ENCODE results near the gene INSRR. TPM values are rescaled to one million over a fixed set of nuclear protein-coding genes. Genes with fewer than 3 reads are reported as not detected.
A peak's percentile ranks its signal among the peaks of the same experiment; 100 is the strongest.

Gene INSRR
- total and polyA plus RNA-seq, 9 of the 15 experiments (the other 6 are each of a cell fraction or from before 2014, with no cell fraction given): 0.03 to 0.18 (median 0.06) TPM; not detected in 3

DNA sequence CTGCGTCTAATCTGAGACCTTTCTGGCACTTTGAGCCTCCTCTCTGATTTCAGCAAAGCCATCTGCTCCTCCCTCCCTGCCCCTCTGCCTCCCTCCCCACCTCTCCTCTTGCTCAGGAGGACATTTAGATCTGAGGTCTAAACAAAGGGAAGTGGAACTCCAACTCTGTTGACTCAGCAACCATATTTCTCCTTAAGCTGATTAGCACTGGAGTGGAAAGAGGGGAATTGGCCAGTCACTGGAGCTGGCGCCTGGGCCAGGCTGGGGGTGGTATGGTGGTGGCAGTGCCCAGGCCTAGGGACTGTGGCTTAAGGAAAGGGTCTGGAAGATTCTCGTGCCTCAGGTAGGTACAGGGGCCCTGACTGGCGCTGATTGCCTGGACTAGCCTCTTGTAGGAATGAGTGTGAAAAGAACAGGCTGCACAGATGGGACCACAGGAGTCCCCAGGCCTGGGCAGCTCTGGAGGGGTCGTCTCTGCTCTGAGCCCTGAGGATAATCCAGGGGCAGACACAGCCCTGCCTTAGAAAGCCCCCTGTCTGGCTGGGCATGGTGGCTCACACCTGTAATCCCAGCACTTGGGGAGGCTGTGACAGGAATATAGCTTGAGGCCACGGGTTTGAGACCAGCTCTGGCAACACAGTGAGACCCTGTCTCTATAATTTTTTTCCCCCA lies 54.2 kb downstream of the INSRR start (continued):
- TF ChIP-seq NR4A1 (CRISPR knock-in tag; IDR thresholded peaks at IDR 0.05) (no peak), NR4A1 (tag; IDR thresholded peaks at IDR 0.05) (no peak), ZNF354B (CRISPR knock-in tag; IDR thresholded peaks at IDR 0.05) (no peak), ZNF324 (CRISPR knock-in tag; IDR thresholded peaks at IDR 0.05) (no peak), ZNF12 (CRISPR knock-in tag; IDR thresholded peaks at IDR 0.05) (no peak), ZNF316 (IDR thresholded peaks at IDR 0.05) (peak; percentile 73), MLLT1 (IDR thresholded peaks at IDR 0.05) (no peak), ZBTB11 (CRISPR knock-in tag; IDR thresholded peaks at IDR 0.05) (peak in 1 of 3 experiments; percentile 6; a peak in 1 of 6 replicates), BCOR (IDR thresholded peaks at IDR 0.05) (no peak), FOXJ3 (CRISPR knock-in tag; IDR thresholded peaks at IDR 0.05) (no peak), TEAD1 (CRISPR knock-in tag; IDR thresholded peaks at IDR 0.05) (no peak), NFE2 (IDR thresholded peaks at IDR 0.05; ENCODE audit: low read depth) (peak; percentile 62), ATF4 (CRISPR knock-in tag; IDR thresholded peaks at IDR 0.05) (no peak), ELF2 (CRISPR knock-in tag; IDR thresholded peaks at IDR 0.05) (no peak), MAFK (IDR thresholded peaks at IDR 0.05; ENCODE audit: low read length) (peak; percentile 50; the same call in 1 of the 2 replicates), MAZ (CRISPR knock-in tag; conservative IDR thresholded peaks at IDR 0.05 in 1 of 2, IDR thresholded peaks at IDR 0.05 in 1 of 2) (peak; percentile 4 to 38; a peak in 1 of 4 replicates), ETV5 (CRISPR knock-in tag; IDR thresholded peaks at IDR 0.05; ENCODE audit: low read depth) (no peak), SPI1 (IDR thresholded peaks at IDR 0.05; ENCODE audit: borderline replicate concordance, low read depth, low read length) (peak; percentile 88; the same call in 1 of the 2 replicates), DIDO1 (tag; IDR thresholded peaks at IDR 0.05; ENCODE audit: low read depth) (no peak)
- TF ChIP-seq, protein P1, sequence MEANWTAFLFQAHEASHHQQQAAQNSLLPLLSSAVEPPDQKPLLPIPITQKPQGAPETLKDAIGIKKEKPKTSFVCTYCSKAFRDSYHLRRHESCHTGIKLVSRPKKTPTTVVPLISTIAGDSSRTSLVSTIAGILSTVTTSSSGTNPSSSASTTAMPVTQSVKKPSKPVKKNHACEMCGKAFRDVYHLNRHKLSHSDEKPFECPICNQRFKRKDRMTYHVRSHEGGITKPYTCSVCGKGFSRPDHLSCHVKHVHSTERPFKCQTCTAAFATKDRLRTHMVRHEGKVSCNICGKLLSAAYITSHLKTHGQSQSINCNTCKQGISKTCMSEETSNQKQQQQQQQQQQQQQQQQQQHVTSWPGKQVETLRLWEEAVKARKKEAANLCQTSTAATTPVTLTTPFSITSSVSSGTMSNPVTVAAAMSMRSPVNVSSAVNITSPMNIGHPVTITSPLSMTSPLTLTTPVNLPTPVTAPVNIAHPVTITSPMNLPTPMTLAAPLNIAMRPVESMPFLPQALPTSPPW (CRISPR knock-in tag; IDR thresholded peaks at IDR 0.05): peak; percentile 61

All from K562 (cell line).